Osteoblast (primary cell): ENCODE measurements around the gene MTFR1L. TPM values are rescaled to one million over a fixed set of nuclear protein-coding genes. Genes with fewer than 3 reads are reported as not detected.

Experiments
- DNase-seq: peaks from one replicate; pipeline ENCODE4 v3.0.0; 2011; ENCODE audit warnings: low spot score, mixed read lengths; ENCODE audit not compliant: insufficient read length; ENCODE audit errors: missing footprints
- H2AFZ ChIP-seq: 2 replicates; pipeline ENCODE4 v1.6.0; 2011; ENCODE audit warnings: mild to moderate bottlenecking, low read length
- H3K27ac ChIP-seq: 2 replicates; pipeline ENCODE4 v1.5.1; 2011; ENCODE audit warnings: mild to moderate bottlenecking, low read depth, low read length, moderate library complexity
- H3K27me3 ChIP-seq: 2 replicates; pipeline ENCODE4 v1.6.0; 2012; ENCODE audit warnings: mild to moderate bottlenecking, control low read depth, inconsistent platforms, low read length, moderate library complexity; ENCODE audit not compliant: insufficient read depth
- H3K36me3 ChIP-seq: 2 replicates; pipeline ENCODE4 v1.5.1; 2011; ENCODE audit warnings: mild to moderate bottlenecking, low read length, control low read depth, moderate library complexity; ENCODE audit not compliant: insufficient read depth
- H3K4me1 ChIP-seq: 2 replicates; pipeline ENCODE4 v1.5.1; 2011; ENCODE audit warnings: mild to moderate bottlenecking, low read length, control low read depth, moderate library complexity; ENCODE audit not compliant: insufficient read depth
- H3K4me2 ChIP-seq: 2 replicates; pipeline ENCODE4 v1.6.0; 2011; ENCODE audit warnings: mild to moderate bottlenecking, low read length; ENCODE audit not compliant: insufficient read depth
- H3K4me3 ChIP-seq: fragments of 200-600 bp; sonication (generic); 3 replicates; pipeline ENCODE4 v1.5.1; 2012; ENCODE audit warnings: mild to moderate bottlenecking, low read length, inconsistent platforms; ENCODE audit not compliant: insufficient read depth
- H3K79me2 ChIP-seq: 2 replicates; pipeline ENCODE4 v1.6.0; 2012; ENCODE audit warnings: mild to moderate bottlenecking, low read length, control low read depth, inconsistent platforms; ENCODE audit not compliant: insufficient read depth
- H3K9me3 ChIP-seq: 2 replicates; pipeline ENCODE4 v1.5.1; 2011; ENCODE audit warnings: low read depth, low read length, control low read depth
- H4K20me1 ChIP-seq: 2 replicates; pipeline ENCODE4 v1.6.0; 2012; ENCODE audit warnings: mild to moderate bottlenecking, low read length, control low read depth; ENCODE audit not compliant: insufficient read depth
- small RNA-seq: library from RNA; depleted of rRNA; stranded (forward); fragments of <200 nt; gene quantifications from one replicate; pipeline ENCODE3, GENCODE V24; 2012
- total RNA-seq: library from RNA; depleted of rRNA; stranded (reverse); fragments of >200 nt; gene quantifications from 2 replicates; pipeline ENCODE4 v1.2.3, GENCODE V29; 2012
- TF ChIP-seq, protein P1 (sequence below): IDR thresholded peaks from 2 replicates; pipeline ENCODE4 v1.5.1; 2011; ENCODE audit warnings: mild to moderate bottlenecking, low read depth, low read length, moderate library complexity; ENCODE audit errors: extremely low read depth

Gene MTFR1L
- total RNA-seq, 1 donor, result 47.4 TPM

DNA sequence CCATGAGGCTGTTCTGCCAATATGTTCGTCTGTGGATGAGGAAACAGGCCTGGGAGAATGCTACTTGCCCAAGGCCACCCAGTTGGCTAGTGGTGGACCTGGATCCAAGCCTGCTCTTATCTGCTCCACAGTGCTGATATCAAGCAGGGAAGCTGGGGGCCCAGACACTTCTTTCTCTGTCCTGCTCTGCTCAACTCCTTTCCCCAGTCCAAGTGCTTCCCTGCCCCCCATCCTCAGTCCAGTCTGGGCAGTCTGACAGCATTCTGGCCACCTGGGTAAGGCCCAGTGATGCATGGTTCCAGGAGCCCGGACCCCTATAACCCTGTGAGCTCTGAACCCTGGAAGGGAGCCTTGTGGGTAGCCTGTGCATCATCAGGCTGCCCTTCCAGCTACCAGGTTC lies 59.9 kb downstream of the MTFR1L start:
- Histone ChIP-seq H3K9me3 (no peaks in the 10 kb centered on the region), H3K36me3 (no peaks in the 10 kb centered on the region), H3K27me3 (no peaks in the 10 kb centered on the region), H3K27ac (no peak overlapping the region), H3K79me2 (peaks cover 2% of the 10 kb centered on the region), H3K4me2 (no peak overlapping the region), H4K20me1 (no peaks in the 10 kb centered on the region), H2AFZ (no peak overlapping the region), H3K4me3 (no peak overlapping the region), H3K4me1 (peaks cover 3% of the 10 kb centered on the region)
- TF ChIP-seq, protein P1, sequence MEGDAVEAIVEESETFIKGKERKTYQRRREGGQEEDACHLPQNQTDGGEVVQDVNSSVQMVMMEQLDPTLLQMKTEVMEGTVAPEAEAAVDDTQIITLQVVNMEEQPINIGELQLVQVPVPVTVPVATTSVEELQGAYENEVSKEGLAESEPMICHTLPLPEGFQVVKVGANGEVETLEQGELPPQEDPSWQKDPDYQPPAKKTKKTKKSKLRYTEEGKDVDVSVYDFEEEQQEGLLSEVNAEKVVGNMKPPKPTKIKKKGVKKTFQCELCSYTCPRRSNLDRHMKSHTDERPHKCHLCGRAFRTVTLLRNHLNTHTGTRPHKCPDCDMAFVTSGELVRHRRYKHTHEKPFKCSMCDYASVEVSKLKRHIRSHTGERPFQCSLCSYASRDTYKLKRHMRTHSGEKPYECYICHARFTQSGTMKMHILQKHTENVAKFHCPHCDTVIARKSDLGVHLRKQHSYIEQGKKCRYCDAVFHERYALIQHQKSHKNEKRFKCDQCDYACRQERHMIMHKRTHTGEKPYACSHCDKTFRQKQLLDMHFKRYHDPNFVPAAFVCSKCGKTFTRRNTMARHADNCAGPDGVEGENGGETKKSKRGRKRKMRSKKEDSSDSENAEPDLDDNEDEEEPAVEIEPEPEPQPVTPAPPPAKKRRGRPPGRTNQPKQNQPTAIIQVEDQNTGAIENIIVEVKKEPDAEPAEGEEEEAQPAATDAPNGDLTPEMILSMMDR, result no peak
- DNase-seq, result no peak

DNA sequence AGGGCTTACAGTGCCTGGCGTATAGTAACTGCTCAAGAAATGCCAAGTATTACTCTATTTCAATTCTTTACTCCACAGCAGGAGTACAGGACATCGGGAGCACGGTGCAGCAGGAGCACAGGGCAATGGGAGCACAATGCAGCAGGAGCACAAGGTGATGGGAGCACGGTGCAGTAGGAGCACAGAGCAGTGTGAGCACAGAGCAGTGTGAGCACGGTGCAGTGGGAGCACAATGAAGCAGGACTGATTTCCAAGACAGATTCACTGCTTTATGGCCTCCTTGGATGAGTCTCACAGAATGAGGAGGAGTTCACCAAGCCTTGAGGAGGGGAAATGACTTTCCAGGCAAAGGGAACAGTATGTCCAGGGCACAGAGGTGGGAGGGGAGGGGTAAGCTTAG lies 60.8 kb downstream of the MTFR1L start:
- Histone ChIP-seq H3K4me2 (no peak overlapping the region), H3K27me3 (no peaks in the 10 kb centered on the region), H3K36me3 (peaks cover 3% of the 10 kb centered on the region), H3K9me3 (no peaks in the 10 kb centered on the region), H4K20me1 (no peaks in the 10 kb centered on the region), H2AFZ (no peak overlapping the region), H3K4me1 (no peaks in the 10 kb centered on the region), H3K4me3 (no peak overlapping the region), H3K79me2 (no peaks in the 10 kb centered on the region), H3K27ac (no peak overlapping the region)
- TF ChIP-seq, protein P1, result no peak
- no peak for DNase-seq

DNA sequence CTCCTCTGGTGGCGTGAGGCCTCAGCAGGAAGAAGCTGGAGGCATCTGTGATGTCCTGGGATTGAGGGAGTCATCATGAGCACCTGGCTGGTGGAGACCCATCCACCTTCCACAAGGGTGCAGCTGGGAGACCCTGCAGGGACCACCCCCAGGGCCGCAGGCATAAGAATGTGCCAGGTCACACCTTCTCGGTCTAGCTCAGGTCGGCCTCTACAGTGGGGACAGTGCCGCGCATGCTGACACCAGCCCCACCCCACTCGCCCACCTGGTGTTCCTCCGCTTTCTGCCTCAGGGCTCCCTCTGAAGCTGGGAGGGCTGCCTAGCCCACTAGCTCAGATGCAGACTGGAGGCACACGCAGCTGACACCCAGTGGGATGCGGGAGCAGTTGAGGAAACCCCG lies 61.5 kb downstream of the MTFR1L start:
- Histone ChIP-seq H3K36me3 (peaks cover 3% of the 10 kb centered on the region), H3K4me1 (no peaks in the 10 kb centered on the region), H3K4me3 (no peak overlapping the region), H3K79me2 (no peaks in the 10 kb centered on the region), H2AFZ (no peak overlapping the region), H3K9me3 (no peaks in the 10 kb centered on the region), H3K4me2 (no peak overlapping the region), H3K27me3 (no peaks in the 10 kb centered on the region), H3K27ac (no peak overlapping the region), H4K20me1 (no peaks in the 10 kb centered on the region)
- TF ChIP-seq, protein P1, result no peak
- no peak for DNase-seq

Small RNAs within 50 kb of the gene (small RNA-seq; reads per million reads assigned to genes)
- not detected for gene RF00019

Other genes with a start within 250 kb of the MTFR1L start
- 16.3 and 28.0 TPM in 2 replicates for gene MAN1C1, start 203.2 kb upstream of the MTFR1L start, total RNA-seq
- gene SELENON, start 19.8 kb upstream of the MTFR1L start, total RNA-seq, result 33.7 and 45.1 TPM in 2 replicates
- 0.72 and 0.88 TPM in 2 replicates for gene AUNIP, start 39.5 kb downstream of the MTFR1L start, total RNA-seq
- gene PAQR7, start 55.8 kb downstream of the MTFR1L start, total RNA-seq, result 9.8 and 11.2 TPM in 2 replicates
- gene STMN1, start 86.5 kb downstream of the MTFR1L start, total RNA-seq, result 34.7 and 35.1 TPM in 2 replicates
- 6.5 and 6.9 TPM in 2 replicates for gene PAFAH2, start 178.1 kb downstream of the MTFR1L start, total RNA-seq
- 1.4 and 3.2 TPM in 2 replicates for gene EXTL1, start 201.8 kb downstream of the MTFR1L start, total RNA-seq
- gene SLC30A2, start 226.2 kb downstream of the MTFR1L start, total RNA-seq, result not detected in 2 replicates
- under 0.01 and 0.36 TPM in 2 replicates for gene TRIM63, start 247.7 kb downstream of the MTFR1L start, total RNA-seq